Measurements from ENCODE around the gene MYLK2. TPM values are rescaled to one million over a fixed set of nuclear protein-coding genes. Genes with fewer than 3 reads are reported as not detected.

MYLK2 gene
- polyA plus RNA-seq, 1 donor from 2014 or later = 0.22 TPM

DNA sequence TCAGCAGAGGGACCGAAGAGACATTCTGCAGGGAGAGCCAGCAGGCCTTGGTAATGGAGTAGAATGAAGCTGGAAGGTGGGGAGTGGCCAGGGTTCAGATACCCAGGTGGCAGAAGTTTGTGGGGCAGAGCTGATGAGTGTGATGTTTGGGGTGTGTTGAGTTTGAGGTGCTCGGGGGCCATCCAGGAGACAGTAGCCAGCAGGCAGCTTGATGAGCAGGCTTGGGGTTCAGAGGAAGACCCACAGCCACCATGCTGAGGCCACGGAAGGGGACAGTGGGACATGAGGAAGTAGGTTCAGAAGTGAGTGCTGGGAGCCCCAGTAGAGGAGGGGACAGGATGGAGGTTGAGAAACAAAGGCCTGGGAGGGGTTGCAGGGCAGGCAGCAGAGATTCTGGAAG, 37.4 kb downstream of the MYLK2 start:
- no peak overlapping the region for H3K4me2 ChIP-seq (ENCODE audit: low read length)
- H3K9me2 ChIP-seq (ENCODE audit: insufficient read depth, low read length) = no peaks in the 10 kb centered on the region
- no peaks in the 10 kb centered on the region for H3K27me3 ChIP-seq (ENCODE audit: insufficient read depth, low read depth, low read length)
- H3K4me3 ChIP-seq (ENCODE audit: low read length) = no peak overlapping the region
- no peaks in the 10 kb centered on the region for H3K36me3 ChIP-seq (ENCODE audit: insufficient read depth, low read length)
- no peaks in the 10 kb centered on the region for H4K20me1 ChIP-seq (ENCODE audit: insufficient read depth)
- TF ChIP-seq SMC3 (conservative IDR thresholded peaks at IDR 0.05; ENCODE audit: poor library complexity) = no peak
- TF ChIP-seq MXI1 (conservative IDR thresholded peaks at IDR 0.05; ENCODE audit: poor library complexity, severe bottlenecking) = no peak
- no peak overlapping the region for H2AFZ ChIP-seq (ENCODE audit: low read depth, low read length)
- no peak overlapping the region for H3K27ac ChIP-seq (ENCODE audit: low read length)
- no peaks in the 10 kb centered on the region for H3K9me3 ChIP-seq (ENCODE audit: low read length)
- H3K9ac ChIP-seq (ENCODE audit: low read length) = no peak overlapping the region
- no peaks in the 10 kb centered on the region for H3K79me2 ChIP-seq (replicated peaks; ENCODE audit: insufficient read depth, low read length)
- H3F3A ChIP-seq (ENCODE audit: insufficient read depth, low read length, poor library complexity, severe bottlenecking) = no peaks in the 10 kb centered on the region

GRCh38 chr20:31857861-31858759, 39.0 kb downstream of the MYLK2 start:
- Histone ChIP-seq H3K79me2 (replicated peaks; ENCODE audit: insufficient read depth, low read length) (no peaks in the 10 kb centered on the region), H3F3A (ENCODE audit: insufficient read depth, low read length, poor library complexity, severe bottlenecking) (peaks cover 8% of the 10 kb centered on the region), H2AFZ (ENCODE audit: low read depth, low read length) (no peak overlapping the region), H3K27me3 (ENCODE audit: insufficient read depth, low read depth, low read length) (no peaks in the 10 kb centered on the region), H3K4me3 (ENCODE audit: low read length) (no peak overlapping the region), H3K27ac (ENCODE audit: low read length) (no peak overlapping the region), H3K4me2 (ENCODE audit: low read length) (no peak overlapping the region), H4K20me1 (ENCODE audit: insufficient read depth) (no peaks in the 10 kb centered on the region), H3K9me2 (ENCODE audit: insufficient read depth, low read length) (no peaks in the 10 kb centered on the region), H3K9ac (ENCODE audit: low read length) (no peak overlapping the region), H3K9me3 (ENCODE audit: low read length) (no peaks in the 10 kb centered on the region), H3K36me3 (ENCODE audit: insufficient read depth, low read length) (no peaks in the 10 kb centered on the region)
- TF ChIP-seq TAF1 (IDR thresholded peaks at IDR 0.05; ENCODE audit: low read depth) = no peak
- no peak for TF ChIP-seq REST (IDR thresholded peaks at IDR 0.05; ENCODE audit: borderline replicate concordance)
- TF ChIP-seq RAD21 (conservative IDR thresholded peaks at IDR 0.05) = no peak
- no peak for TF ChIP-seq POLR2AphosphoS5 (IDR thresholded peaks at IDR 0.05)
- no peak for TF ChIP-seq SMC3 (conservative IDR thresholded peaks at IDR 0.05; ENCODE audit: poor library complexity)
- TF ChIP-seq EZH2 (IDR thresholded peaks at IDR 0.05; ENCODE audit: borderline replicate concordance, insufficient read depth, low read length, poor library complexity, severe bottlenecking) = no peak
- TF ChIP-seq EP300 (conservative IDR thresholded peaks at IDR 0.05; ENCODE audit: poor library complexity, severe bottlenecking) = no peak
- TF ChIP-seq, protein P1, sequence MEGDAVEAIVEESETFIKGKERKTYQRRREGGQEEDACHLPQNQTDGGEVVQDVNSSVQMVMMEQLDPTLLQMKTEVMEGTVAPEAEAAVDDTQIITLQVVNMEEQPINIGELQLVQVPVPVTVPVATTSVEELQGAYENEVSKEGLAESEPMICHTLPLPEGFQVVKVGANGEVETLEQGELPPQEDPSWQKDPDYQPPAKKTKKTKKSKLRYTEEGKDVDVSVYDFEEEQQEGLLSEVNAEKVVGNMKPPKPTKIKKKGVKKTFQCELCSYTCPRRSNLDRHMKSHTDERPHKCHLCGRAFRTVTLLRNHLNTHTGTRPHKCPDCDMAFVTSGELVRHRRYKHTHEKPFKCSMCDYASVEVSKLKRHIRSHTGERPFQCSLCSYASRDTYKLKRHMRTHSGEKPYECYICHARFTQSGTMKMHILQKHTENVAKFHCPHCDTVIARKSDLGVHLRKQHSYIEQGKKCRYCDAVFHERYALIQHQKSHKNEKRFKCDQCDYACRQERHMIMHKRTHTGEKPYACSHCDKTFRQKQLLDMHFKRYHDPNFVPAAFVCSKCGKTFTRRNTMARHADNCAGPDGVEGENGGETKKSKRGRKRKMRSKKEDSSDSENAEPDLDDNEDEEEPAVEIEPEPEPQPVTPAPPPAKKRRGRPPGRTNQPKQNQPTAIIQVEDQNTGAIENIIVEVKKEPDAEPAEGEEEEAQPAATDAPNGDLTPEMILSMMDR (IDR thresholded peaks at IDR 0.05; ENCODE audit: poor library complexity, severe bottlenecking) = no peak
- no peak for TF ChIP-seq MXI1 (conservative IDR thresholded peaks at IDR 0.05; ENCODE audit: poor library complexity, severe bottlenecking)

Measured in neural cell (in vitro differentiated cells).